Activated naive CD8-positive, alpha-beta T cell treated with anti-CD3 and anti-CD28 coated beads, Interleukin-2, amount 10 ng/mL, durations not matched to agents 7 days and 5 days (primary cell): ENCODE data around the gene NFAM1. TPM values are rescaled to one million over a fixed set of nuclear protein-coding genes. Genes with fewer than 3 reads are reported as not detected.

Source experiments
- ATAC-seq: fragments of 150-1000 bp; cut with Tn5 transposase; one replicate; pipeline ENCODE4 v1.10.0; 2021; ENCODE audit warnings: low read depth, moderate library complexity
- POLR2A ChIA-PET: fragments of 350-600 bp; sonication (Branson Sonifier 250); formaldehyde crosslinking; loops from one replicate; lab custom pipeline; 2021; ENCODE audit warnings: antibody characterized with exemption; lab: Charles Lee
- DNase-seq: peaks from one replicate; pipeline ENCODE4 v3.0.0; 2021
- H3K27ac Mint-ChIP-seq: one replicate; pipeline ENCODE4 v1.8.0; 2022; ENCODE audit warnings: mild to moderate bottlenecking, mixed read lengths
- H3K27me3 Mint-ChIP-seq: one replicate; pipeline ENCODE4 v1.8.0; 2022; ENCODE audit warnings: mild to moderate bottlenecking, moderate library complexity, mixed read lengths
- H3K36me3 Mint-ChIP-seq: one replicate; pipeline ENCODE4 v1.8.0; 2021; ENCODE audit warnings: mild to moderate bottlenecking, mixed read lengths
- H3K4me1 Mint-ChIP-seq: one replicate; pipeline ENCODE4 v1.8.0; 2021; ENCODE audit warnings: mixed read lengths
- H3K4me3 Mint-ChIP-seq: one replicate; pipeline ENCODE4 v1.8.0; 2022; ENCODE audit warnings: mild to moderate bottlenecking, moderate library complexity, mixed read lengths
- H3K9me3 Mint-ChIP-seq: one replicate; pipeline ENCODE4 v1.8.0; 2021; ENCODE audit warnings: mixed read lengths
- total RNA-seq, 2 experiments: library from RNA; stranded (reverse); gene quantifications; one replicate each; pipeline ENCODE4 v1.2.3, GENCODE V29; 2021

The NFAM1 gene, protein sequence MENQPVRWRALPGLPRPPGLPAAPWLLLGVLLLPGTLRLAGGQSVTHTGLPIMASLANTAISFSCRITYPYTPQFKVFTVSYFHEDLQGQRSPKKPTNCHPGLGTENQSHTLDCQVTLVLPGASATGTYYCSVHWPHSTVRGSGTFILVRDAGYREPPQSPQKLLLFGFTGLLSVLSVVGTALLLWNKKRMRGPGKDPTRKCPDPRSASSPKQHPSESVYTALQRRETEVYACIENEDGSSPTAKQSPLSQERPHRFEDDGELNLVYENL
- under 1 TPM; 0.22 to 0.26 TPM for total RNA-seq

DNA sequence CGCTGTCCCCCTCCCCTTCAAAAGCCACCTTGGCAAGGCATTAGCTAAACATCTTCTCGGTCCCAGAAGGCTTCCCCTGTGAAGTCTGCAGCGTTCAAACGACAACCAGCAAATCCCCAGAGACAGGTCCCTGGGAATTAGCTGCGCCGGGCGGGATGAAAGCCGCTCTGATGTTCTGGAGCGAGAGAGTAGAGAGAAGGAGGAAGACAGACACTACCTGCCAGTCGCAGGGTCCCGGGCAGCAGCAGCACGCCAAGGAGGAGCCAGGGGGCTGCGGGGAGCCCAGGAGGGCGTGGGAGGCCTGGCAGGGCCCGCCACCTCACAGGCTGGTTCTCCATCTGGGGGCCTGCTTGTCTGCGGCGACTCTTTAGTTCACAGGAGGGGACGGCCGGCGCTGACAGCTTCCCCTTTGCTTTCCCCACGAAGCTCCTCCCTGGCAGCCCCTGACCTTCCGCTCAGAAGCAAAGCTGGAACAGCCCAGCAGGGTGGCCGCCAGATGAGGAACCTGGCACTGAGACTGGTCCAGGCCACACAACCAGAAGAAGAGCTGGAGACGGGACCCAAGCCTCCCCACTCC lies at the start of gene NFAM1:
Gene NFAM1 (minus strand): TSS at position 384 of the 577 bp plus-strand sequence. CDS start 46 bp downstream, at position 338.
- no peaks in the 10 kb centered on the region for H3K9me3 Mint-ChIP-seq
- H3K4me1 Mint-ChIP-seq: peaks cover 5% of the 10 kb centered on the region
- DNase-seq (no peak), ATAC-seq (no peak)
- H3K27ac Mint-ChIP-seq: no peak within 1 kb of the TSS
- POLR2A ChIA-PET: no interaction called here
- peaks cover 21% of the 10 kb centered on the region for H3K27me3 Mint-ChIP-seq
- H3K36me3 Mint-ChIP-seq: no peaks in the 10 kb centered on the region
- no peak within 1 kb of the TSS for H3K4me3 Mint-ChIP-seq

DNA sequence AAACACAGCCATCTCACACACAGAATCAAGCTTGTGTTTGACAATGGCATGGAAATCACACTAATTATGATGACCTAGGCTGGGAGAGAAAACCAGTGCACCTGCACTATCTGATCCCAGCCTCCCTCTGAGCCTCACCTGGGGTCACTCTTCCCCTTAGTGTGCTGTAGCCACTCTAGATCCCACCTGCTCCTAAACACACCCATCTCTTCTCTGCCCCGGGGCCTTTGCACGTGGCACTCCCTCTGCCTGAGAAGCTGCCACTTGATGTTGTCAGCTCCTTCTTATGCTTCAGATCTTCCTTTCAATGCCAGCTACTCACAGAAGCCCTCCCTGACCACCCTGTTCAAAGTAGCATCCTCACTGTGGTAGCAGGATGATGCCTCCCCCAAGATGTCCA lies 42.9 kb upstream of the NFAM1 start:
- Mint-ChIP-seq H3K9me3 (no peaks in the 10 kb centered on the region), H3K27me3 (peaks cover 20% of the 10 kb centered on the region), H3K36me3 (no peaks in the 10 kb centered on the region), H3K27ac (no peak overlapping the region), H3K4me3 (no peak overlapping the region), H3K4me1 (peaks cover 11% of the 10 kb centered on the region)
- POLR2A ChIA-PET: no interaction called here
- no peak for ATAC-seq
- DNase-seq: no peak

DNA sequence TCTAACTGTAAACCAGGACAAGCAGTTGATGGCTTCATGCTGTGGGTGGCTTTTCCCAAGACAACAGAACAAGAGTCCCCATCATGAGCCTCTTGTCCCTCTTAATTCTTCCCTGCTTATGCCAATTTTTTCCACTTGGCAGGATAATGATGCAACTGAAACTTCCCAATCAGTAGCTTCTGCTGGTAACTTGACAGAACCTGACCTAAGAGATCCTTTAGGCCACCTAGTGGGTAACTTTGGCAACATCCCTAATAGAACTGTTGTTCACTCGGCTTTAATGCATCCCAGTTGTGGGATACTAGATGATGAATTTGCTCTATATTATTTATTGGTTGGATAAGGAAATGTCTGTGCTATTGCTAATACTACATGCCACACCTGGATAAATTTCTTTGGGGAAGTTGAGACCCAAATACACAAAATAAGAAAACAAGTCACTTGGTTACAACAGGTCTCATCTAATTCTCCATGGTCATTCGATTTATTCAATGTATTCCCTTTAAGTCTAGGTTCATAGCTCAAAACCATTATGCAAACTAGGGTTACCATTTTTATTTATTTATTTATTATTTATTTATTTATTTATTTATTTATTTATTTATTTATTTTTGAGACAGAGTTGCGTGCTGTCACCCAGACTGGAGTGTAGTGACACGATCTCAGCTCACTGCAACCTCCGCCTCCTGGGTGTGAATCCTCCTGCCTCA lies 41.4 kb upstream of the NFAM1 start:
- no peak overlapping the region for H3K4me3 Mint-ChIP-seq
- H3K27me3 Mint-ChIP-seq: peaks cover 24% of the 10 kb centered on the region
- peaks cover 8% of the 10 kb centered on the region for H3K4me1 Mint-ChIP-seq
- ATAC-seq: peak; percentile 52
- no peaks in the 10 kb centered on the region for H3K9me3 Mint-ChIP-seq
- H3K36me3 Mint-ChIP-seq: no peaks in the 10 kb centered on the region
- POLR2A ChIA-PET: no interaction called here
- H3K27ac Mint-ChIP-seq: no peak overlapping the region
- DNase-seq: no peak

DNA sequence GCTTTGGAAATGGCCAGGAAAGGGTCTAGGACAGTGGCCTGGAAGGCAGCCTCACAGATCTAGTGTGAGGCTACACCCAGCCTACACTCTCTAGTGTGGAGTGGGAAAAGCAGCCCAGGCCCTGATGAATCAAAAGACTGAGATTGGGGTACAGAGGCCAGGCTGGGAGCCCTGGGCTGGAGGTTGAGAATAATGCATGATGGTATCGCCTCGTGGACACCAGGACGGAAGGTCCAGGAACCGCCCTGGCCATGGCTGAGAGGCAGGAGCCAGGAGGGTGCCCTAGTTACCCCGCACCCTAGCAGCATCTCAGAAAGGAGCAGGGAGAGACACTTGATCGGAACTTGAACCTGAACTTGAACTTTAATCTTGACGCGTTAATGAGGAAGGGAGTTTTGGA lies 40.5 kb upstream of the NFAM1 start:
- peaks cover 32% of the 10 kb centered on the region for H3K27me3 Mint-ChIP-seq
- H3K4me3 Mint-ChIP-seq: no peak overlapping the region
- no peak for DNase-seq
- H3K9me3 Mint-ChIP-seq: no peaks in the 10 kb centered on the region
- no peak for ATAC-seq
- no peaks in the 10 kb centered on the region for H3K4me1 Mint-ChIP-seq
- H3K36me3 Mint-ChIP-seq: no peaks in the 10 kb centered on the region
- POLR2A ChIA-PET: no interaction called here
- no peak overlapping the region for H3K27ac Mint-ChIP-seq

DNA sequence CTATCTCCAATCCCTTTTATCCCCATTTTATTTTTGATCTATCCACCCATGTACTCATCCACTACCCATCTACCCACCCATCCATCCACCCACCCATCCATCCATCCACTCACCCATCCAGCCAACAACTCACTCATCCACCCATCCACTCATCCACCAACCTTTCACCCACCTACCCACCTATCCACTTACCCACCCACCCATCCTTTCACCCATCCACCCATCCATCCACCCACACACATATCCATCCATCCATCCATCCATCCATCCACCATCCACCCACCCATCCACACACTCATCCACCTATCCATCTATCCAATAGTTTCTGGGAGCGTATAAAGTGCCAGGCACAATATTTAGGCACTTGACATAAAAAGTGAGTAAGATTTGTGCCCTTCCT lies 39.2 kb upstream of the NFAM1 start:
- Mint-ChIP-seq H3K4me1 (no peaks in the 10 kb centered on the region), H3K4me3 (no peak overlapping the region), H3K9me3 (no peaks in the 10 kb centered on the region), H3K36me3 (no peaks in the 10 kb centered on the region), H3K27ac (no peak overlapping the region), H3K27me3 (peaks cover 33% of the 10 kb centered on the region)
- ATAC-seq (no peak), DNase-seq (no peak)
- POLR2A ChIA-PET: no interaction called here

DNA sequence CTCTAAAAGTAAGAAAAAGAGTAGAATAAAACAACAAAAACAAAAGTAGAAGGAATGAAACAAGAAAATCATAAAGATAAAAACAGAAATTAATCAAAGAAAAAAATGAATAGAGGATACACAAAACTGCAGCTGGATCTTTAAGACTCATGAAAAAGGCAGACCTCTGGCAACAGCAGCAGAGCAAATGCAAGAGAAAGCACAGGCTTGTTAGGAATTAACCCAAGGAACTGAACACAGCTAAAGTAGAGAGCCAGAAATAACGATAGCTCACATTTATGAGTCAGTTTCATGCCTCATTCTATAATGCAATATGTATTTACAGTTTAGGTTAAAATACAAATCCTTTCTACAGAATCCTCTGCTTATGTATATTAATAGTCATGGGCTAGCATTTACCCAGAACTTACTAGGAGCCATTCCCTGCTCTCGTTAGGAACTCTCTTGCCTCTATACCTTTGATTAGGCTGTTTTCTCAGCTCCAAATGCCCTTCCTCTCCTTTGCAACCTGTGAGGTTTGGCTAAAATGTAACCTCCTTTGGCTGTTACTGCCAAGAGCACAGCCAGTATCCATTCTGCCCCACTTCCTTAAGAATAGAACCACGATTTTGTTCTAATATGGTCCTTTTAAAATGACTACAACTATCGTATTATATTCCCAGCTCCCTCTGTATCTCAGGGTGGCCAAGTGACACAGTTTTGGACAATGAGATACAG lies 38.3 kb upstream of the NFAM1 start:
- no peak overlapping the region for H3K4me3 Mint-ChIP-seq
- H3K36me3 Mint-ChIP-seq: no peaks in the 10 kb centered on the region
- H3K27me3 Mint-ChIP-seq: peaks cover 33% of the 10 kb centered on the region
- POLR2A ChIA-PET: interaction anchor here (0.6 kb wide), 1 partner anchor 410 kb away, joined by 3 read pairs; no protein-coding TSS in a partner anchor
- no peak for DNase-seq
- H3K4me1 Mint-ChIP-seq: no peaks in the 10 kb centered on the region
- no peak for ATAC-seq
- H3K9me3 Mint-ChIP-seq: no peaks in the 10 kb centered on the region
- H3K27ac Mint-ChIP-seq: no peak overlapping the region

DNA sequence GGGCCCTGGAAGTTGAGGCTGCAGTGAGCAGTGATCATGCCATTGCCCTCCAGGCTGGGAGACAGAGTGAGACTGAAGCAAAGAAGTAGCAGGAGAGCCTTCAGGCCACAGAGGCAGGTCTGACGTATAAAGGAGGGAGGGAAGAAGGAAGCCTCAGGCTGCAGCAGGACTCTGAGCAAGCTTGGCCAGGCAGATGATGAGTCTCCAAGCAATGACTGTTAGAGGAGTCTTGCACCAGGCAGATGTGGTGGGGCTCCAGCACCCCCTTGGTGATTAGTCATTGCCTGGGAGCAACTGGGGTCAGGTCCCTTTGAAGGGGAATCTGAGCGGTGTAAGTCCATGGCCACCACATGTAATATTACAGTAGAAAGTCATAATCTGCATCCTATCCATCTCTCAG lies 36.6 kb upstream of the NFAM1 start:
- Mint-ChIP-seq H3K4me1 (no peaks in the 10 kb centered on the region), H3K4me3 (no peak overlapping the region), H3K36me3 (no peaks in the 10 kb centered on the region), H3K9me3 (no peaks in the 10 kb centered on the region), H3K27me3 (peaks cover 32% of the 10 kb centered on the region), H3K27ac (no peak overlapping the region)
- no peak for DNase-seq
- no peak for ATAC-seq
- POLR2A ChIA-PET: no interaction called here

DNA sequence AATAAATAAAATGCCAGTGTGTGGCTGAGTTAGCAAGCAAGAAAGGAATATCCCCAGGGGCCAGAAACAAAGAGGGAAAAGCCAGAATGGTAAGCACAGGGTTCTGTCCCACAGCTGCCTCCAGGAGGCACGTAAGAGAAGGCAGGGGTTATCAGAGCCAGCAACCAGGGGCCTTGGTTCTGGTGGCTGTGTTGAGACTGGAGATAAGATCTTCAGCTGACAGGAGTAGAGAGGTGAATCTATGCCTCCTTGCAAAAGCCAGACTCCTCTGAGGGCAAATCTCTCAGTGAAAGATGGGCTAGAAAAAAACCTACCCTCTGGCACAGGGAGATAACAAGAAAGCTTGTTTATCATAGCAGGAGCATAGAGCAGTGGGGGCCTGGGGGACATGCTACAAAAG lies 29.8 kb upstream of the NFAM1 start:
- Mint-ChIP-seq H3K27ac (no peak overlapping the region), H3K4me1 (no peaks in the 10 kb centered on the region), H3K9me3 (no peaks in the 10 kb centered on the region), H3K36me3 (no peaks in the 10 kb centered on the region), H3K4me3 (no peak overlapping the region), H3K27me3 (peaks cover 36% of the 10 kb centered on the region)
- POLR2A ChIA-PET: interaction anchor here (0.5 kb wide), 1 partner anchor 106 kb away, joined by 3 read pairs; no protein-coding TSS in a partner anchor
- ATAC-seq (no peak), DNase-seq (no peak)

DNA sequence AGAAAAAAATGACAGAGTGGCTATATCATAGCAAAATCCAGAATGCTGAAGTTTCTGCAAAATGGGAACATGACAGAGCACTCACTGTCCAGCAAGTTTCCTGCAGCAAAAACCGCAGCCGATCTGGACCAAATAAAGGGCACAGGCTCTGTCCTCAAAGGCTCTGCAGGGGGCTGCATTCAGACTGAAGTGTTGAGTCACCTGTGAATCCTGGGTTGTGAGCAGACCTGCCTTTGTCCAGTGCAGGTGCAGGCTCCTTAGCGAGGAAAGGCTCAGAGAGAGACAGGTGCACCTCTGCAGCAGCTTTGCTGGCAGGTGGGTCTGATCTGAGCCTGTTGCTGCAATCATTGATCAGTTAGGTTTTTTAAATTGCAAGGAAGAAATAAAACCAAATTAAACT lies 29.3 kb upstream of the NFAM1 start:
- peaks cover 36% of the 10 kb centered on the region for H3K27me3 Mint-ChIP-seq

DNA sequence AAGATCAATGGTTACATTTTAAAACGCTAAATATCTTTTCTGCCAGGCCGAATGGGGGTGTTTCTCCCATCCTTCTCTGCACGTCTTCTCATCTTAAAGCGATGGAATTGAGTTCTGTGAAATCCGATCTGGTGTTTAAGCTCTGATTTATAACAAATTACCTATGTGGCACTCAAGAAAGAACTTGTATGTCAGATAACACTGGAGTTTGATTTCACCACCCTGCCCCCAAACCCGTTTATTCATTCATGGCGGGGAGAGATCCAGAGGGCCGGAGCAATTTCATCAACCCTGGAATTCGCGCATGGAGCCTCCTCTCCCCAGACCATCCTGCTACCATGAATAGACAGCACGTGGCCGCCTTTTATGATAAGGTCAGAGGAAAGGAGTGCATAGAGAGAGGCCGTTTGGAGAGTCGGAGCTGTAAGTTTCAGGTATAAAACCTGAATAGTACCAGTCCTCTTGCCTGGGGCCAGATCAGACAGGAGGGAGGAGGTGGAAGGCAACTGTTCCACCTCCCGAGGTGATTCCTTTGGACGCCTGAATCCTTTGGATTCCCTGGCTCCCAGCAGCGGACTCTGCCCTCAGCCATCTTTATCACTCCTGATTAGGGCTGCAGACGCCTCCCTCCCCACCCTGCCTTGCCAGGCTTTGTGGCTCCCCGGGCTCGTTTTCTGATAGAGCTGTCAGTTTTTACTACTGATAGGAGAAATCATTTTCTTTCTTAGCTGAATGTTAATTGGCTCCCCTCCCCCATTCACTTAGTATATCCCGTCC lies 27.3 kb upstream of the NFAM1 start:
- DNase-seq: no peak
- Mint-ChIP-seq H3K4me3 (no peak overlapping the region), H3K36me3 (no peaks in the 10 kb centered on the region), H3K27me3 (peaks cover 41% of the 10 kb centered on the region), H3K9me3 (no peaks in the 10 kb centered on the region), H3K27ac (peak overlapping the region; percentile 40), H3K4me1 (no peaks in the 10 kb centered on the region)
- no peak for ATAC-seq
- POLR2A ChIA-PET: no interaction called here

More for the DNA sequence above, 29.3 kb upstream of the NFAM1 start:
- Mint-ChIP-seq H3K4me1 (no peaks in the 10 kb centered on the region), H3K4me3 (no peak overlapping the region), H3K27ac (no peak overlapping the region), H3K36me3 (no peaks in the 10 kb centered on the region), H3K9me3 (no peaks in the 10 kb centered on the region)
- ATAC-seq (no peak), DNase-seq (no peak)
- POLR2A ChIA-PET: interaction anchor here (0.5 kb wide), 1 partner anchor 106 kb away, joined by 3 read pairs; no protein-coding TSS in a partner anchor

DNA sequence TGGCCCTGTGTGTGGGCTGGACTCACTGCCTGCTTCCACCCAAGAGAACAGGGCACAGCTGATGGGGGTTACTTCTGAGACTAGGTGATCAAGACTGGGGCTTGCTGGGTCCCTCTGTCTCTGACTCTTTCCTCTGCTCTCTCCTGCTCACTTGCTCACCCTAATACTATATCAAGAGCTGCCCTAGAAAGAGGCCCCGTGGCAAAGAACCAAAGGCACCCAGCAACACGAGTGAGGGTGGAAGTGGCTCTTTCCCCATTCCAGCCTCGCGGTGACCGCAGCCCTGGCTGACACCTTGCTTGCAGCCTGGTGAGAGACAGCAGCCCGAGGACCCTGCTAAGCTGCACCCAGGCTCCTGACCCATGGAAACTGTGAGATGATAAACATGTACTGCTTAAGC lies 20.7 kb upstream of the NFAM1 start:
- Mint-ChIP-seq H3K27ac (no peak overlapping the region), H3K36me3 (no peaks in the 10 kb centered on the region), H3K4me1 (no peaks in the 10 kb centered on the region), H3K27me3 (peaks cover 13% of the 10 kb centered on the region), H3K4me3 (no peak overlapping the region), H3K9me3 (no peaks in the 10 kb centered on the region)
- ATAC-seq: no peak
- POLR2A ChIA-PET: interaction anchor here (0.6 to 0.7 kb wide), 2 partner anchors 8 to 497 kb away, joined by 3 read pairs; no protein-coding TSS in a partner anchor
- no peak for DNase-seq

DNA sequence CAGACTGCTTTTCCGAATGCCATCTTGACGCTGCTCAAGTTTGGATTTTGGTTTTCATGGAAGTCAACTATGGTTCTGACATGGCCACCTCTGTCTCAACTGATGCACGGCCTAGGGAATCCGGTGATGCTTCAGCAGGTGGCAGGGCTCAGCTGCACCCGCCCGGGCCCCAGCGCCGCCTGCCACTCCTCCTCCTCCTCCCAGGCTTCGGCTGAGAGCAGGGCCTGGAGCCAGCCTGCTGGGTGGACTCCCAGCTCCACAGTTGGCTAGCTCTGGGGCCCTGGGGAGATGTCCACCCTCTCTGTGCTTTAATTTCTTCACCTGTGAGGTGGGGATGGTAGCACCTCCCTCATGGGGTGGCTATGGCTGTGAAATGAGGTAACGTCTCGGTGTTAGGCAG lies 20.3 kb upstream of the NFAM1 start:
- H3K27ac Mint-ChIP-seq: no peak overlapping the region
- no peaks in the 10 kb centered on the region for H3K4me1 Mint-ChIP-seq
- peaks cover 10% of the 10 kb centered on the region for H3K27me3 Mint-ChIP-seq
- H3K36me3 Mint-ChIP-seq: no peaks in the 10 kb centered on the region
- POLR2A ChIA-PET: interaction anchor here (0.7 kb wide), 1 partner anchor 8 kb away, joined by 3 read pairs; no protein-coding TSS in a partner anchor
- H3K4me3 Mint-ChIP-seq: no peak overlapping the region
- H3K9me3 Mint-ChIP-seq: no peaks in the 10 kb centered on the region
- ATAC-seq (no peak), DNase-seq (no peak)
